HepG2 (cell line): ENCODE data around the gene IL4I1. TPM values are rescaled to one million over a fixed set of nuclear protein-coding genes. Genes with fewer than 3 reads are reported as not detected.

Experiments used
- ADNP ChIP-seq: sonication (generic); formaldehyde crosslinking; IDR thresholded peaks from 2 replicates; pipeline ENCODE4 v1.4.0; 2020; ENCODE audit warnings: missing genetic modification reagents
- CENPT ChIP-seq: sonication (generic); formaldehyde crosslinking; IDR thresholded peaks from 2 replicates; pipeline ENCODE4 v1.8.0; 2022; ENCODE audit warnings: low read depth, mild to moderate bottlenecking, moderate library complexity, missing genetic modification reagents
- FLYWCH1 ChIP-seq: sonication (generic); formaldehyde crosslinking; IDR thresholded peaks from 2 replicates; pipeline ENCODE4 v1.8.1; 2023; ENCODE audit warnings: mild to moderate bottlenecking, missing genetic modification reagents
- GATAD2A ChIP-seq: IDR thresholded peaks from 2 replicates; pipeline ENCODE4 v1.6.1; 2016
- HMGXB4 ChIP-seq, 2 experiments: sonication (generic) in 1 of 2; formaldehyde crosslinking in 1 of 2; IDR thresholded peaks; 2 replicates each; pipeline versions ENCODE4 v1.4.0 to v1.6.1; 2018 to 2020; ENCODE audit warnings: missing genetic modification reagents in 2 of 2, borderline replicate concordance in 1 of 2, low read depth in 1 of 2, mild to moderate bottlenecking in 1 of 2, missing biosample characterization in 1 of 2
- LCORL ChIP-seq, 2 experiments: fragments of 450-650 bp in 1 of 2; sonication (generic) in 1 of 2; formaldehyde crosslinking in 1 of 2; IDR thresholded peaks; 2 replicates each; pipeline versions ENCODE4 v1.5.0 to v1.6.1; 2017 to 2020; ENCODE audit warnings: antibody characterized with exemption in 1 of 2, missing genetic modification reagents in 1 of 2
- MEIS2 ChIP-seq: sonication (generic); formaldehyde crosslinking; IDR thresholded peaks from 2 replicates; pipeline ENCODE4 v1.9.0; 2021; ENCODE audit warnings: mild to moderate bottlenecking, missing genetic modification reagents
- POLR2A ChIP-seq, 2 experiments: IDR thresholded peaks; 2 replicates each; pipeline ENCODE4 v1.6.1; 2011; ENCODE audit warnings: low read depth in 2 of 2, low read length in 2 of 2, mild to moderate bottlenecking in 1 of 2, moderate library complexity in 1 of 2; ENCODE audit not compliant: insufficient read depth in 1 of 2
- RARA ChIP-seq: IDR thresholded peaks from 2 replicates; pipeline ENCODE4 v1.6.1; 2016; ENCODE audit warnings: missing genetic modification reagents, missing compliant biosample characterization
- SAFB2 ChIP-seq: sonication (generic); formaldehyde crosslinking; IDR thresholded peaks from 2 replicates; pipeline ENCODE4 v1.5.1; 2020; ENCODE audit warnings: missing genetic modification reagents, low read depth, mild to moderate bottlenecking, borderline replicate concordance
- SMAD9 ChIP-seq: sonication (generic); formaldehyde crosslinking; IDR thresholded peaks from 2 replicates; pipeline ENCODE4 v1.5.1; 2020; ENCODE audit warnings: mild to moderate bottlenecking, missing genetic modification reagents
- SP140L ChIP-seq: sonication (generic); formaldehyde crosslinking; IDR thresholded peaks from 2 replicates; pipeline ENCODE4 v1.4.0; 2020; ENCODE audit warnings: missing genetic modification reagents, borderline replicate concordance
- TAF1 ChIP-seq: sonication (generic); formaldehyde crosslinking; IDR thresholded peaks from 2 replicates; pipeline ENCODE4 v1.4.0; 2020; ENCODE audit warnings: missing genetic modification reagents
- ZBTB25 ChIP-seq: IDR thresholded peaks from 2 replicates; pipeline ENCODE4 v1.6.1; 2018; ENCODE audit warnings: missing genetic modification reagents
- ZNF460 ChIP-seq: sonication (generic); formaldehyde crosslinking; IDR thresholded peaks from 2 replicates; pipeline ENCODE4 v1.5.1; 2020; ENCODE audit warnings: missing genetic modification reagents, mild to moderate bottlenecking, borderline replicate concordance
- ZNF710 ChIP-seq: sonication (generic); formaldehyde crosslinking; IDR thresholded peaks from 2 replicates; pipeline ENCODE4 v1.5.0; 2020; ENCODE audit warnings: mild to moderate bottlenecking, missing genetic modification reagents, borderline replicate concordance
- ZNF740 ChIP-seq: sonication (generic); formaldehyde crosslinking; IDR thresholded peaks from 2 replicates; pipeline ENCODE4 v1.4.0; 2020; ENCODE audit warnings: missing genetic modification reagents
- ZNF781 ChIP-seq: sonication (generic); formaldehyde crosslinking; IDR thresholded peaks from 2 replicates; pipeline ENCODE4 v1.5.1; 2020; ENCODE audit warnings: borderline replicate concordance, mild to moderate bottlenecking, missing genetic modification reagents; ENCODE audit errors: not compliant biosample characterization
- polyA plus RNA-seq, 8 experiments: library from polyadenylated mRNA; depleted of rRNA in 3 of 8; stranded (reverse) in 7 of 8; unstranded in 1 of 8; fragments of >200 nt; fragmentation: Illumina TruSeq in 4 of 8; extraction: Trizol in 4 of 8; gene quantifications; 2 replicates each; pipeline versions ENCODE4 v1.2.1 to v1.2.3, GENCODE V29; 2011 to 2016; ENCODE audit warnings: low read depth in 4 of 8, missing spikeins in 1 of 8, mixed read lengths in 1 of 8; ENCODE audit not compliant: insufficient read depth in 1 of 8
- total RNA-seq, 5 experiments: library from RNA; depleted of rRNA; stranded (reverse); fragments of >200 nt; fragmentation: Illumina TruSeq; extraction: Trizol; gene quantifications; 2 replicates each; pipeline ENCODE4 v1.2.3, GENCODE V29; 2016; ENCODE audit warnings: low read depth in 1 of 5
- TF ChIP-seq, protein P1 (sequence below), 2 experiments: sonication (generic) in 1 of 2; formaldehyde crosslinking in 1 of 2; IDR thresholded peaks; 2 replicates each; pipeline versions ENCODE4 v1.5.1 to v1.6.1; 2011 to 2020; ENCODE audit warnings: borderline replicate concordance in 1 of 2, low read depth in 1 of 2, low read length in 1 of 2, mild to moderate bottlenecking in 1 of 2, missing genetic modification reagents in 1 of 2, moderate library complexity in 1 of 2

The IL4I1 gene
- total and polyA plus RNA-seq, 2 of the 13 experiments (the other 11 are each of a cell fraction or from before 2014, with no cell fraction given), result not detected

DNA sequence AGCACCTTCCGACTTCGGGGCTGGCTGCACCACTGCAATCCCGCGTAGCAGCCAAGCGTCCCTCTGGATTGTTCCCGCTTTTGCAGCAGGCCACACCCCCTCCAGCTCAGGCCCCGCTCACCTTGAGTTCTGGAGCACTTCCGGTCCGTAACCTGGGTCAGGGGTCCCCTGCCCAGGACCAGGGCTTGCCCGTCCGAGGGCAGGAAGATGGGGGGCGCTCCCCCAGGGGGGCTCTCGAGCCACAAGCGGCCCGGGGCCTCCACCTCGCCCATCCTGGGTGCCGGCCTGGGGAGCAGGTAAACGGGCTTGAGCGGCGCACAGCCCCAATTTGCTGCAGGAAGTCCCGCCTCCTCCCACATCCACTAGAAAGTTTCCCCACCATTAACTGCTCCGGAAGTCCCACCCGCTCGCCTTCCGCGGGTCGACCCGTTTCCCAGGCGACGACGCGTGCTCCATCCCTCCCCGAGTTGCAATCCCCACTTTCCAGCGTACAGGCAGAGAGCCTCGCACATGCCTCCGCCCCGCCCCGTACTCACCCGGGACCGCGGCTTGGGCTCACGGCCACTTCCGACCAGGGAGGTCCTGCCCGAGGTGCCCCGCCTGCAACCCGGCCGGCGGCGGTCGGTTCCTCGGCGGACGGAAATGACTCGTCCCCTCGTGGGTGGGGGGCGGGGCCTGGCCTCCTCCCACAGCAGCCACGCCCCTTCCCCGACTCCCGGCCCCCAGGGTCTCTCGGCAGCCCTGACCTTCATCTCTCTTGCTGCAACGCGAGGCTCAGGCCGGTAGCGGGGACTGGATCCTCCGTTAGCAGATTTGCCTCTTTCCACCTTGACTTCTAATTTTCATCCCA lies 29.5 kb downstream of the IL4I1 start, which contains the start of gene PNKP (continued):
- TF ChIP-seq RARA (CRISPR knock-in tag) (peak; percentile 30; the same call in 1 of the 2 replicates), ZNF710 (CRISPR knock-in tag) (0 out of 2 replicates have a peak, but pooled peaks have one; percentile 59), SP140L (no peak), SAFB2 (CRISPR knock-in tag) (no peak; the same call in 1 of the 2 replicates), FLYWCH1 (CRISPR knock-in tag) (no peak), LCORL (IDR thresholded peaks at IDR 0.05) (no peak), LCORL (CRISPR knock-in tag; IDR thresholded peaks at IDR 0.05) (peak; percentile 72), TAF1 (CRISPR knock-in tag) (peak; percentile 64), ZNF460 (no peak), SMAD9 (CRISPR knock-in tag) (0 out of 2 replicates have a peak, but pooled peaks have one; percentile 20), MEIS2 (CRISPR knock-in tag) (no peak), CENPT (CRISPR knock-in tag) (no peak), POLR2A (IDR thresholded peaks at IDR 0.05; ENCODE audit: insufficient read depth in 1 of 2, low read depth in 2 of 2, low read length in 2 of 2) (peak; percentile 50 to 81), ZNF740 (CRISPR knock-in tag) (0 out of 2 replicates have a peak, but pooled peaks have one; percentile 45), GATAD2A (CRISPR knock-in tag) (peak; percentile 60), HMGXB4 (CRISPR knock-in tag; IDR thresholded peaks at IDR 0.05; ENCODE audit: borderline replicate concordance in 1 of 2, low read depth in 1 of 2) (peak; percentile 43 to 67; a peak in 2 of 4 replicates), ZBTB25 (CRISPR knock-in tag) (peak; percentile 90), ADNP (CRISPR knock-in tag) (no peak), ZNF781 (CRISPR knock-in tag) (no peak)
- TF ChIP-seq, protein P1, sequence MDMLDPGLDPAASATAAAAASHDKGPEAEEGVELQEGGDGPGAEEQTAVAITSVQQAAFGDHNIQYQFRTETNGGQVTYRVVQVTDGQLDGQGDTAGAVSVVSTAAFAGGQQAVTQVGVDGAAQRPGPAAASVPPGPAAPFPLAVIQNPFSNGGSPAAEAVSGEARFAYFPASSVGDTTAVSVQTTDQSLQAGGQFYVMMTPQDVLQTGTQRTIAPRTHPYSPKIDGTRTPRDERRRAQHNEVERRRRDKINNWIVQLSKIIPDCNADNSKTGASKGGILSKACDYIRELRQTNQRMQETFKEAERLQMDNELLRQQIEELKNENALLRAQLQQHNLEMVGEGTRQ (IDR thresholded peaks at IDR 0.05; ENCODE audit: low read depth, low read length), result no peak
- TF ChIP-seq, protein P1 (CRISPR knock-in tag; IDR thresholded peaks at IDR 0.05; ENCODE audit: borderline replicate concordance), result peak; percentile 46
